GM10248 (cell line): ENCODE data around the gene CHTF18.

Experiments used
- CTCF ChIA-PET: fragments of 300-600 bp; sonication (Branson Sonifier 250); formaldehyde crosslinking; extraction: SDS; loops from one replicate; lab custom pipeline; 2021; ENCODE audit warnings: antibody characterized with exemption; lab: Yijun Ruan, JAX
- POLR2A ChIA-PET: fragments of 350-650 bp; sonication (Branson Sonifier 250); formaldehyde crosslinking; extraction: SDS; loops from one replicate; lab custom pipeline; 2020; ENCODE audit warnings: antibody characterized with exemption; lab: Yijun Ruan, JAX
- DNase-seq: peaks from one replicate; pipeline ENCODE4 v3.0.0; 2012; ENCODE audit errors: extremely low spot score
- TF ChIP-seq, protein P1 (sequence below): IDR thresholded peaks from 2 replicates; pipeline ENCODE4 v1.5.1; 2012; ENCODE audit warnings: mild to moderate bottlenecking, low read depth; ENCODE audit errors: extremely low read depth, missing control alignments, control extremely low read depth

Gene CHTF18

DNA sequence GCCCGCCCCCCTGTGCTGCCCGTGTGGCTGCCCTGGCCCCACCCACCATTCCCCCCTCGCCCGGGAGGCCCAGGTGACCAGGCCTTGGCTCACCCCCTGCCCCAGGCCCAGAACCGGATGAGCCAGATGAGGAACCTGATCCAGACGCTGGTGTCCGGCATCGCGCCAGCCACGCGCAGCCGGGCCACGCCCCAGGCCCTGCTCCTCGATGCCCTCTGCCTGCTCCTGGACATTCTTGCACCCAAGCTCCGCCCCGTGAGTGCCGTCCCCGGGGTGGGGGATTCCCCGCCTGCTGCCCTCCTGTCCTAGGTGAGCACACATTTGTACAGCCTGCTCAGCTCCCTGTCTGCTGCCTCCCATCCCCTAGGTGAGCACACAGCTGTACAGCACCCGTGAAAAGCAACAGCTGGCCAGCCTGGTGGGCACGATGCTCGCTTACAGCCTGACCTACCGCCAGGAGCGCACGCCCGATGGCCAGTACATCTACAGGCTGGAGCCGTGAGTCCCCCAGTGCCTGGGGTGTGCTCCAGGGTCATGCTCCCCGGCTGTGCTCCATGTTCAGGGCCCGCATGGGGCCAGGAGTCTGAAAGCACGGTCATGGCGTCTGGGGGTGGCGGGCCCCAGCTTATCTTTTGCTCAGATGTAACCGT, 7.3 kb downstream of the CHTF18 start:
- CTCF ChIA-PET, result no interaction called here
- DNase-seq, result no peak
- POLR2A ChIA-PET, result no interaction called here
- TF ChIP-seq, protein P1, sequence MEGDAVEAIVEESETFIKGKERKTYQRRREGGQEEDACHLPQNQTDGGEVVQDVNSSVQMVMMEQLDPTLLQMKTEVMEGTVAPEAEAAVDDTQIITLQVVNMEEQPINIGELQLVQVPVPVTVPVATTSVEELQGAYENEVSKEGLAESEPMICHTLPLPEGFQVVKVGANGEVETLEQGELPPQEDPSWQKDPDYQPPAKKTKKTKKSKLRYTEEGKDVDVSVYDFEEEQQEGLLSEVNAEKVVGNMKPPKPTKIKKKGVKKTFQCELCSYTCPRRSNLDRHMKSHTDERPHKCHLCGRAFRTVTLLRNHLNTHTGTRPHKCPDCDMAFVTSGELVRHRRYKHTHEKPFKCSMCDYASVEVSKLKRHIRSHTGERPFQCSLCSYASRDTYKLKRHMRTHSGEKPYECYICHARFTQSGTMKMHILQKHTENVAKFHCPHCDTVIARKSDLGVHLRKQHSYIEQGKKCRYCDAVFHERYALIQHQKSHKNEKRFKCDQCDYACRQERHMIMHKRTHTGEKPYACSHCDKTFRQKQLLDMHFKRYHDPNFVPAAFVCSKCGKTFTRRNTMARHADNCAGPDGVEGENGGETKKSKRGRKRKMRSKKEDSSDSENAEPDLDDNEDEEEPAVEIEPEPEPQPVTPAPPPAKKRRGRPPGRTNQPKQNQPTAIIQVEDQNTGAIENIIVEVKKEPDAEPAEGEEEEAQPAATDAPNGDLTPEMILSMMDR, result no peak

DNA sequence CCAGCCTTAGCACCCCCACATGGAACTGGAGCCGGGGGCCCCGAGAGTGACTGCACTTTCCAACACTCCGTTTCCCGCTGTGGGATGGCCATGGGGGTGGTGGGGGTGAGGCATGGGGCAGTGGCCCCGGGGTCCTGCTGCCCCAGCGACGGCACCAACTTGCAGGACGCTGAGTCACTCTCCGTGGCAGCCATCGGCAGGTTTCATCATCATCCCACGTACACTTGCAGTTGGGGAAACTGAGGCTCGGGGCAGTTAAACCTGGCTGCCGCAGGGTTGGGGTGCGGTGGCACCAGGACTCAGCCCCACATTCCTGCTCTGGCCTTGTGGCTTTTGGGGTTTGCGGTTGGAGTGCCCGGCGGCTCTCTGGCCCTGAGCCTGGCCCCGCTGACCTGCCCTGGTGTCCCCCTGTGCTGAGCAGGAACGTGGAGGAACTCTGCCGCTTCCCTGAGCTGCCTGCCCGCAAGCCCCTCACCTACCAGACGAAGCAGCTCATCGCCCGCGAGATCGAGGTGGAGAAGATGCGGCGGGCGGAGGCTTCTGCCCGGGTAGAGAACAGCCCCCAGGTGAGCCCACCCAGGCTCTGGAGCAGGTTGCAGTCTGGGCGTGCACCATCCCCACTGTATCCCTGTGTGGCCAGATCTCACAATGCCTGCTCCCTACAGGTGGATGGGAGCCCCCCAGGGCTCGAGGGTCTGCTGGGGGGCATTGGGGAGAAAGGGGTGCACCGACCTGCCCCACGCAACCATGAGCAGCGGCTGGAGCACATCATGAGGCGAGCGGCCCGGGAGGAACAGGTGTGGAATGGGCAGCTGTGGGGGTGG, 8.1 kb downstream of the CHTF18 start:
- ChIA-PET CTCF (no interaction called here), POLR2A (no interaction called here)
- DNase-seq, result no peak
- TF ChIP-seq, protein P1, result no peak

DNA sequence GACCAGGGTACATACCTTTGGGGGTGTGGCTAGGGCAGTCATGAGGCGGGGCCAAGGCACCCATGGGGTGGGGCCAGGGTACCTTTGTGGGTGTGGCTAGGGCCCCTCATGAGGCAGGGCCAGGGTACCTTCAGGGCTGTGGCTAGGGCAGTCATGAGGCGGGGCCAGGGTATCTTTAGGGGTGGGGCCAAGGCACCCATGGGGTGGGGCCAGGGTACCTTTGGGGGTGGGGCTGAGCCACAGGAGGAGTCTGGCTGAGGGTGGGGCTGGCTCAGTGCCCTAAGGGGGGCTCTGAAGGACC, 8.7 kb downstream of the CHTF18 start:
- CTCF ChIA-PET, result no interaction called here
- TF ChIP-seq, protein P1, result no peak
- DNase-seq, result no peak
- POLR2A ChIA-PET, result no interaction called here

DNA sequence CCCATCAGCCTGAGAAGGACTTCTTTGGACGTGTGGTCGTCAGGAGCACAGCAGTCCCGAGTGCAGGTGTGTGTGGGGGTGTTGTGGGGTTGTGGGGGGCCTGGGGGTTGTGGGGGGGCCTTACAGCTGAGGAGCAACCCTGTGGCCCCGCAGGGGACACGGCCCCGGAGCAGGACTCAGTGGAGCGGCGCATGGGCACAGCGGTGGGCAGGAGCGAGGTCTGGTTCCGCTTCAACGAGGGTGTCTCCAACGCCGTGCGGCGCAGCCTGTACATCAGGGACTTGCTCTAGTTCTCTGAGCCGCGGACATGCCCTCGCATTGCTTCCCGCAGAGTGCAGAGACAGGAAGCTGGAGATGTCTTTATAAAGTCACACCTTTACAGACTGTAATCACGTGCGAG, 9.3 kb downstream of the CHTF18 start:
- CTCF ChIA-PET, result no interaction called here
- POLR2A ChIA-PET, result no interaction called here
- DNase-seq, result no peak
- TF ChIP-seq, protein P1, result no peak

DNA sequence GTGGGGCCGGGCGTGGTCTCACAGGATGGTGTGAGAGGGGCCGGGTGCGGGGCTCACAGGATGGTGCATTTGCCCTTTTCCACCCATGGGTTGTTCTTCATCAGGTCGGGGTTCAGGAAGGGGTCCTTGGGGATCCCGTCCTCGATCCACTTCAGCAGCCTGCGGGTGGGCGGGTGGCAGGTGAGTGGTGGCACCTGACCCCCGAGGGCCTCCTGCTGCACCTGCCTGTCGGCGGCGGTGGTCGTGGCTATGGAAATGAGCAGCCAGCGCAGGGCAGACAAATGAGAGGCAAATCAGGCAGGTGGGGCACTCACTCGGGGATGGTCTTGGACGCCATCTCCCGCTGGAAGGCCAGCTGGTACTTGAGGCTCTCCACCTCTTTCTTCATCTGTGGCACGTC, 10.2 kb downstream of the CHTF18 start:
- no peak for DNase-seq
- ChIA-PET POLR2A (no interaction called here), CTCF (no interaction called here)
- TF ChIP-seq, protein P1, result no peak

DNA sequence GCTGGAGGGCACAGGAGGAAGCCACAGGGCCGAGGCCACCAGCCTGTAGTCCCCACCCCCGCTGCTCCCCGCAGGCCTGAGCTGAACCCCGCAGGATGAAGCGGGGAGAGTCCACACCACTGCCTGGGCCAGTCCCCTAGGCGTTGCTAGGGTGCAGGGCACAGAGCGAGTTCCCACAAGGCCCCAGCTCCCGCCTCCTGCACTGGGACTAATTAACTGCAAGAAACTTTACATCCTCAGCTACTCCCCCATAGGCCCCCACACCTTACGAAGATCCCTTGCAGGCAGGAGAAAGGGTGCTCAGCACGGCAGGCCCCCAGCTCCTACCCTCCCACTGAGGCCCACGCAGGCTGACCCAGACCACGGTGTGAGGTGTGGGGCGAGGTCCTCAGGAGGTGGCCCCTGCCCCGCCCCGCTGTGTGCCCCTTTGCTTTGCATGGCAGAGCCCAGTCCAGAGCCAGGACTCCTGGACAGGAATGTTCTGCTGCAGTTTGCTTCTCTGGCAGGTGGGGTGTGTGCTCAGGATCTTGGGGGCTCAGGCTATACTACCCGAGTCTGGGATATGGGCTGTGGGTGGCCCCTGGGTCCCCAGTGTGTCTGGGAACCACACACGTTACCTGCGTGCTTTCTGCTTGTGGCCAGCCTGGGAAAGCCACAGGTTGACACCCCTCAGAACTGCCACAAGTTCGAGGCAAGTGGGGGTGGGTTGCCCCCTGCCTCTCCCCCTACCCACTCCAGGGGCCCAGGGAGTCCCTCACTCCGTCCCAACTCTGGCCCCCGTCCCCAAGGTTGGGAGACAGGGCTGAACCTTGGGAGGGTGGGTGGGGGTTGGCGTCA, 10.9 kb downstream of the CHTF18 start:
- POLR2A ChIA-PET, result no interaction called here
- TF ChIP-seq, protein P1, result no peak
- CTCF ChIA-PET, result no interaction called here
- DNase-seq, result no peak
